ENCODE results near the gene ARMS2.

Gene ARMS2

GRCh38 chr10:122497241-122497640, 42.8 kb downstream of the ARMS2 start:
- TF ChIP-seq, protein P1, sequence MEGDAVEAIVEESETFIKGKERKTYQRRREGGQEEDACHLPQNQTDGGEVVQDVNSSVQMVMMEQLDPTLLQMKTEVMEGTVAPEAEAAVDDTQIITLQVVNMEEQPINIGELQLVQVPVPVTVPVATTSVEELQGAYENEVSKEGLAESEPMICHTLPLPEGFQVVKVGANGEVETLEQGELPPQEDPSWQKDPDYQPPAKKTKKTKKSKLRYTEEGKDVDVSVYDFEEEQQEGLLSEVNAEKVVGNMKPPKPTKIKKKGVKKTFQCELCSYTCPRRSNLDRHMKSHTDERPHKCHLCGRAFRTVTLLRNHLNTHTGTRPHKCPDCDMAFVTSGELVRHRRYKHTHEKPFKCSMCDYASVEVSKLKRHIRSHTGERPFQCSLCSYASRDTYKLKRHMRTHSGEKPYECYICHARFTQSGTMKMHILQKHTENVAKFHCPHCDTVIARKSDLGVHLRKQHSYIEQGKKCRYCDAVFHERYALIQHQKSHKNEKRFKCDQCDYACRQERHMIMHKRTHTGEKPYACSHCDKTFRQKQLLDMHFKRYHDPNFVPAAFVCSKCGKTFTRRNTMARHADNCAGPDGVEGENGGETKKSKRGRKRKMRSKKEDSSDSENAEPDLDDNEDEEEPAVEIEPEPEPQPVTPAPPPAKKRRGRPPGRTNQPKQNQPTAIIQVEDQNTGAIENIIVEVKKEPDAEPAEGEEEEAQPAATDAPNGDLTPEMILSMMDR (IDR thresholded peaks at IDR 0.05; ENCODE audit: borderline replicate concordance, extremely low read depth, low read length, poor library complexity, severe bottlenecking), result no peak
- TF ChIP-seq EZH2 (IDR thresholded peaks at IDR 0.05; ENCODE audit: borderline replicate concordance, low read depth, low read length, severe bottlenecking), result no peak
- H3K4me3 ChIP-seq (ENCODE audit: low read depth in 1 of 2, low read length in 2 of 2), result no peak overlapping the region
- no peak overlapping the region for H3K9ac ChIP-seq (ENCODE audit: low read depth, low read length)
- no peaks in the 10 kb centered on the region for H3K79me2 ChIP-seq (ENCODE audit: insufficient read depth, low read length)
- H3K9me3 ChIP-seq (ENCODE audit: insufficient read depth, low read length, severe bottlenecking), result no peaks in the 10 kb centered on the region
- H3K27me3 ChIP-seq (ENCODE audit: insufficient read depth, low read length, poor library complexity), result peaks cover 5% of the 10 kb centered on the region
- H3K4me1 ChIP-seq (ENCODE audit: insufficient read depth, low read length), result no peaks in the 10 kb centered on the region
- H3K36me3 ChIP-seq (ENCODE audit: insufficient read depth, low read length), result no peaks in the 10 kb centered on the region
- no peak overlapping the region for H2AFZ ChIP-seq (ENCODE audit: low read depth, low read length)
- H3K4me2 ChIP-seq (ENCODE audit: insufficient read depth, low read length), result no peak overlapping the region
- ATAC-seq (ENCODE audit: insufficient read depth, low read depth) (no peak), DNase-seq (no peak)
- H4K20me1 ChIP-seq (ENCODE audit: insufficient read depth, low read length), result no peaks in the 10 kb centered on the region
- H3K27ac ChIP-seq (ENCODE audit: low read length), result no peak overlapping the region

DNA sequence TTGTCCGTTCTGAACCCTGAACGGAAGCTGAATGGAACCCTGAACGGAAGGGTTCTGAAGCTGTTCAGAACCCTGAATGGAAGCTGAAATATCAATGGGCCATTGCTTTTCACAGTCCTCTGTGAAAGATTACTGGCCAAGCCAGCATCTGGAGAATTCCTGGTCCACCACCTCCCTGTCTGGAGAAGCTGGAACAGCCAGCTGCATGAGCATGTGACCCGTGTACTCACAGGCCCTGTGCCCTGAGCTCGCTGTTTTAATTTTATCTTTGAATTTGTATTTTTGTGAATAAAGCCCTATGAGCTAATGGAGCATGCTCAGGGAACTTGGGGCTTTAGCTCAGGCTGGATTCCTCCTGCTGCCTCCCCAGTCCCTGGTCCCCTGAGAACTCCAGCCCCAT, 44.1 kb downstream of the ARMS2 start:
- TF ChIP-seq, protein P1 (IDR thresholded peaks at IDR 0.05; ENCODE audit: borderline replicate concordance, extremely low read depth, low read length, poor library complexity, severe bottlenecking), result no peak
- no peak for TF ChIP-seq EZH2 (IDR thresholded peaks at IDR 0.05; ENCODE audit: borderline replicate concordance, low read depth, low read length, severe bottlenecking)
- no peaks in the 10 kb centered on the region for H3K36me3 ChIP-seq (ENCODE audit: insufficient read depth, low read length)
- H3K9ac ChIP-seq (ENCODE audit: low read depth, low read length), result no peak overlapping the region
- ATAC-seq (ENCODE audit: insufficient read depth, low read depth) (no peak), DNase-seq (no peak)
- no peaks in the 10 kb centered on the region for H3K9me3 ChIP-seq (ENCODE audit: insufficient read depth, low read length, severe bottlenecking)
- H3K27me3 ChIP-seq (ENCODE audit: insufficient read depth, low read length, poor library complexity), result peaks cover 5% of the 10 kb centered on the region
- no peaks in the 10 kb centered on the region for H4K20me1 ChIP-seq (ENCODE audit: insufficient read depth, low read length)
- no peak overlapping the region for H3K27ac ChIP-seq (ENCODE audit: low read length)
- H3K79me2 ChIP-seq (ENCODE audit: insufficient read depth, low read length), result no peaks in the 10 kb centered on the region
- H2AFZ ChIP-seq (ENCODE audit: low read depth, low read length), result no peak overlapping the region
- H3K4me1 ChIP-seq (ENCODE audit: insufficient read depth, low read length), result no peaks in the 10 kb centered on the region
- H3K4me2 ChIP-seq (ENCODE audit: insufficient read depth, low read length), result no peak overlapping the region
- H3K4me3 ChIP-seq (ENCODE audit: low read depth in 1 of 2, low read length in 2 of 2), result no peak overlapping the region

- no peak for ATAC-seq (ENCODE audit: insufficient read depth, low read depth)
- Histone ChIP-seq H3K36me3 (ENCODE audit: insufficient read depth, low read length) (no peaks in the 10 kb centered on the region), H3K4me2 (ENCODE audit: insufficient read depth, low read length) (no peak overlapping the region), H3K9ac (ENCODE audit: low read depth, low read length) (no peak overlapping the region), H3K27me3 (ENCODE audit: insufficient read depth, low read length, poor library complexity) (peaks cover 5% of the 10 kb centered on the region), H3K4me3 (ENCODE audit: low read depth in 1 of 2, low read length in 2 of 2) (no peak overlapping the region), H3K9me3 (ENCODE audit: insufficient read depth, low read length, severe bottlenecking) (no peaks in the 10 kb centered on the region), H3K27ac (ENCODE audit: low read length) (no peak overlapping the region), H3K4me1 (ENCODE audit: insufficient read depth, low read length) (no peaks in the 10 kb centered on the region), H2AFZ (ENCODE audit: low read depth, low read length) (no peak overlapping the region), H3K79me2 (ENCODE audit: insufficient read depth, low read length) (no peaks in the 10 kb centered on the region), H4K20me1 (ENCODE audit: insufficient read depth, low read length) (no peaks in the 10 kb centered on the region)
- DNase-seq, result no peak
- TF ChIP-seq EZH2 (IDR thresholded peaks at IDR 0.05; ENCODE audit: borderline replicate concordance, low read depth, low read length, severe bottlenecking), result no peak
- TF ChIP-seq, protein P1 (IDR thresholded peaks at IDR 0.05; ENCODE audit: borderline replicate concordance, extremely low read depth, low read length, poor library complexity, severe bottlenecking), result no peak
These were observed 44.6 kb downstream of the ARMS2 start for GRCh38 chr10:122499012-122499411.

DNA sequence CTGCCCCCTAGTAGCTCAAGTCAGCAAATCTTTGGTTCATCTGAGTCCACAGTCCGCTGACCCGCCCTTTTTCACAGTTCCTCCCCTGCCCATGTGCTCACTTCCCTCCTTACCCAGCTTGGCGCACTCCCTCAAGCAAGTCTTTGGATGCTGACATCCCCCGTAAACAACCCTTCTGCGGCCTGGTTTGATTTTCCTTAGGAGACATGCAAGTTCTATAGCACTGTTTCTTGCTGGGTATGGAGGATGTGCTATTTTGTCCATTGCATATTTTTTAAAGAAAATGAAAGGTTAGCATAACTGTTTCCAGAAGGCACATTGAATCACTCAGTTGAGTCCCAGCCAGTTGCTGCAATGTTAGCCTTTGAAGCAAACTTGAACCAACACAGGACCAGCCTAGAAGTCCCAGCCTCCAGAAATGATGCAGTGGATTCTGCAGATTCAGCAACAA, 45.1 kb downstream of the ARMS2 start:
- peaks cover 5% of the 10 kb centered on the region for H3K27me3 ChIP-seq (ENCODE audit: insufficient read depth, low read length, poor library complexity)
- no peak overlapping the region for H3K9ac ChIP-seq (ENCODE audit: low read depth, low read length)
- H3K4me1 ChIP-seq (ENCODE audit: insufficient read depth, low read length), result no peaks in the 10 kb centered on the region
- no peaks in the 10 kb centered on the region for H3K79me2 ChIP-seq (ENCODE audit: insufficient read depth, low read length)
- H4K20me1 ChIP-seq (ENCODE audit: insufficient read depth, low read length), result 0 out of 2 replicates have a peak, but pooled peaks cover under 1% of the 10 kb centered on the region
- H3K4me3 ChIP-seq (ENCODE audit: low read depth in 1 of 2, low read length in 2 of 2), result no peak overlapping the region
- TF ChIP-seq, protein P1 (IDR thresholded peaks at IDR 0.05; ENCODE audit: borderline replicate concordance, extremely low read depth, low read length, poor library complexity, severe bottlenecking), result no peak
- TF ChIP-seq EZH2 (IDR thresholded peaks at IDR 0.05; ENCODE audit: borderline replicate concordance, low read depth, low read length, severe bottlenecking), result no peak
- no peak overlapping the region for H3K27ac ChIP-seq (ENCODE audit: low read length)
- H3K4me2 ChIP-seq (ENCODE audit: insufficient read depth, low read length), result no peak overlapping the region
- DNase-seq, result no peak
- no peaks in the 10 kb centered on the region for H3K36me3 ChIP-seq (ENCODE audit: insufficient read depth, low read length)
- no peak for ATAC-seq (ENCODE audit: insufficient read depth, low read depth)
- no peak overlapping the region for H2AFZ ChIP-seq (ENCODE audit: low read depth, low read length)
- no peaks in the 10 kb centered on the region for H3K9me3 ChIP-seq (ENCODE audit: insufficient read depth, low read length, severe bottlenecking)
